Activated CD8-positive, alpha-beta T cell treated with anti-CD3 and anti-CD28 coated beads for 36 hours (primary cell): ENCODE results near the gene BARX1. TPM values are rescaled to one million over a fixed set of nuclear protein-coding genes. Genes with fewer than 3 reads are reported as not detected.

Experiments used
- ATAC-seq: fragments of 200-7000 bp; cut with Tn5 transposase; one replicate; pipeline ENCODE4 v1.10.0; 2021; ENCODE audit warnings: mild to moderate bottlenecking, moderate library complexity
- CTCF ChIA-PET: fragments of 350-600 bp; sonication (Branson Sonifier 250); formaldehyde crosslinking; loops from one replicate; lab custom pipeline; 2021; ENCODE audit warnings: antibody characterized with exemption; lab: Charles Lee
- POLR2A ChIA-PET: fragments of 350-600 bp; sonication (Branson Sonifier 250); formaldehyde crosslinking; loops from one replicate; lab custom pipeline; 2021; ENCODE audit warnings: antibody characterized with exemption; lab: Charles Lee
- DNase-seq: peaks from one replicate; pipeline ENCODE4 v3.0.0-alpha.2; 2020
- H3K27ac Mint-ChIP-seq: one replicate; pipeline ENCODE4 v1.8.0; 2021; ENCODE audit warnings: mild to moderate bottlenecking, mixed read lengths
- H3K27me3 Mint-ChIP-seq: one replicate; pipeline ENCODE4 v1.8.0; 2021; ENCODE audit warnings: mixed read lengths
- H3K36me3 Mint-ChIP-seq: one replicate; pipeline ENCODE4 v1.8.0; 2021; ENCODE audit warnings: low read depth, mixed read lengths
- H3K4me1 Mint-ChIP-seq: one replicate; pipeline ENCODE4 v1.8.0; 2021; ENCODE audit warnings: low read depth, mixed read lengths
- H3K4me3 Mint-ChIP-seq: one replicate; pipeline ENCODE4 v1.8.0; 2021; ENCODE audit warnings: mild to moderate bottlenecking, moderate library complexity, mixed read lengths
- H3K9me3 Mint-ChIP-seq: one replicate; pipeline ENCODE4 v1.8.0; 2021; ENCODE audit warnings: mixed read lengths
- CTCF ChIP-seq: fragments of 200-600 bp; IDR thresholded peaks from one replicate; pipeline ENCODE4 v1.8.0; 2022; ENCODE audit warnings: antibody characterized with exemption, mild to moderate bottlenecking
- intact Hi-C: fragments of 100-400 bp; cut with micrococcal nuclease; formaldehyde crosslinking; loops from one replicate; pipeline ENCODE4 v1.10.0; 2022
- total RNA-seq, 2 experiments: library from RNA; stranded (reverse); gene quantifications; one replicate each; pipeline ENCODE4 v1.2.3, GENCODE V29; 2021

BARX1 gene
- total RNA-seq, 2 experiments from 2014 or later, result 6.6 to 7.6 TPM

- Mint-ChIP-seq H3K27me3 (peaks cover 87% of the 10 kb centered on the region), H3K4me1 (peaks cover 26% of the 10 kb centered on the region), H3K9me3 (no peaks in the 10 kb centered on the region), H3K4me3 (no peak overlapping the region), H3K36me3 (no peaks in the 10 kb centered on the region), H3K27ac (no peak overlapping the region)
- no peak for TF ChIP-seq CTCF
- DNase-seq (no peak), ATAC-seq (no peak)
- CTCF ChIA-PET, result interaction anchor here (1.0 kb wide), 1 partner anchor 10 kb away, joined by 3 read pairs; no protein-coding TSS in a partner anchor
- POLR2A ChIA-PET, result no interaction called here
- intact Hi-C loops, result no loop called here
Observed at GRCh38 chr9:93946338-93946712, 8.8 kb downstream of the BARX1 start.

- no peak for TF ChIP-seq CTCF
- H3K4me1 Mint-ChIP-seq, result peaks cover 20% of the 10 kb centered on the region
- intact Hi-C loops, result no loop called here
- POLR2A ChIA-PET, result no interaction called here
- H3K36me3 Mint-ChIP-seq, result no peaks in the 10 kb centered on the region
- H3K9me3 Mint-ChIP-seq, result no peaks in the 10 kb centered on the region
- DNase-seq (no peak), ATAC-seq (no peak)
- H3K4me3 Mint-ChIP-seq, result no peak overlapping the region
- H3K27ac Mint-ChIP-seq, result no peak overlapping the region
- peaks cover 86% of the 10 kb centered on the region for H3K27me3 Mint-ChIP-seq
- CTCF ChIA-PET, result interaction anchor here (1.0 kb wide), 1 partner anchor 10 kb away, joined by 3 read pairs; no protein-coding TSS in a partner anchor
Observed at GRCh38 chr9:93945400-93946337, 9.5 kb downstream of the BARX1 start.

- CTCF ChIA-PET, result interaction anchor here (0.8 to 1.0 kb wide), 3 partner anchors 18 to 118 kb away, joined by 3 to 4 read pairs (median 3); no protein-coding TSS in a partner anchor
- H3K4me1 Mint-ChIP-seq, result peaks cover 9% of the 10 kb centered on the region
- no peaks in the 10 kb centered on the region for H3K36me3 Mint-ChIP-seq
- POLR2A ChIA-PET, result no interaction called here
- DNase-seq (no peak), ATAC-seq (no peak)
- no peak overlapping the region for H3K4me3 Mint-ChIP-seq
- H3K9me3 Mint-ChIP-seq, result no peaks in the 10 kb centered on the region
- intact Hi-C loops, result no loop called here
- H3K27ac Mint-ChIP-seq, result no peak overlapping the region
- peaks cover 76% of the 10 kb centered on the region for H3K27me3 Mint-ChIP-seq
- TF ChIP-seq CTCF, result peak; percentile 8
Observed at GRCh38 chr9:93944011-93944410, 11.1 kb downstream of the BARX1 start.

- no peaks in the 10 kb centered on the region for H3K9me3 Mint-ChIP-seq
- peaks cover 62% of the 10 kb centered on the region for H3K27me3 Mint-ChIP-seq
- DNase-seq (no peak), ATAC-seq (no peak)
- POLR2A ChIA-PET, result no interaction called here
- H3K4me3 Mint-ChIP-seq, result no peak overlapping the region
- no peak overlapping the region for H3K27ac Mint-ChIP-seq
- H3K36me3 Mint-ChIP-seq, result no peaks in the 10 kb centered on the region
- CTCF ChIA-PET, result no interaction called here
- peaks cover 7% of the 10 kb centered on the region for H3K4me1 Mint-ChIP-seq
- intact Hi-C loops, result no loop called here
- no peak for TF ChIP-seq CTCF
Observed at GRCh38 chr9:93942161-93942560, 13.0 kb downstream of the BARX1 start.

GRCh38 chr9:93941493-93941892 lies 13.7 kb downstream of the BARX1 start:
- DNase-seq, result no peak
- Mint-ChIP-seq H3K4me1 (peaks cover 6% of the 10 kb centered on the region), H3K27me3 (peaks cover 55% of the 10 kb centered on the region), H3K27ac (no peak overlapping the region), H3K4me3 (no peak overlapping the region), H3K9me3 (no peaks in the 10 kb centered on the region), H3K36me3 (no peaks in the 10 kb centered on the region)
- no peak for TF ChIP-seq CTCF
- ATAC-seq, result no peak
- POLR2A ChIA-PET, result no interaction called here
- intact Hi-C loops, result no loop called here
- CTCF ChIA-PET, result no interaction called here
